Stimulated activated CD4-positive, alpha-beta T cell treated with anti-CD3 and anti-CD28 coated beads, Interleukin-2, amount 100 ng/mL, for 48 hours (primary cell): Measurements from ENCODE around the gene MBD2.
"Not testable (repeated sequence)": the region's sequence is repeated elsewhere in the genome, so short reads cannot be mapped to it uniquely, and the experiment has no call there.

Source experiments
- DNase-seq, 2 donors: peaks; one replicate each; pipeline ENCODE4 v3.0.0-alpha.2; 2020

Gene MBD2, protein sequence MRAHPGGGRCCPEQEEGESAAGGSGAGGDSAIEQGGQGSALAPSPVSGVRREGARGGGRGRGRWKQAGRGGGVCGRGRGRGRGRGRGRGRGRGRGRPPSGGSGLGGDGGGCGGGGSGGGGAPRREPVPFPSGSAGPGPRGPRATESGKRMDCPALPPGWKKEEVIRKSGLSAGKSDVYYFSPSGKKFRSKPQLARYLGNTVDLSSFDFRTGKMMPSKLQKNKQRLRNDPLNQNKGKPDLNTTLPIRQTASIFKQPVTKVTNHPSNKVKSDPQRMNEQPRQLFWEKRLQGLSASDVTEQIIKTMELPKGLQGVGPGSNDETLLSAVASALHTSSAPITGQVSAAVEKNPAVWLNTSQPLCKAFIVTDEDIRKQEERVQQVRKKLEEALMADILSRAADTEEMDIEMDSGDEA

DNA sequence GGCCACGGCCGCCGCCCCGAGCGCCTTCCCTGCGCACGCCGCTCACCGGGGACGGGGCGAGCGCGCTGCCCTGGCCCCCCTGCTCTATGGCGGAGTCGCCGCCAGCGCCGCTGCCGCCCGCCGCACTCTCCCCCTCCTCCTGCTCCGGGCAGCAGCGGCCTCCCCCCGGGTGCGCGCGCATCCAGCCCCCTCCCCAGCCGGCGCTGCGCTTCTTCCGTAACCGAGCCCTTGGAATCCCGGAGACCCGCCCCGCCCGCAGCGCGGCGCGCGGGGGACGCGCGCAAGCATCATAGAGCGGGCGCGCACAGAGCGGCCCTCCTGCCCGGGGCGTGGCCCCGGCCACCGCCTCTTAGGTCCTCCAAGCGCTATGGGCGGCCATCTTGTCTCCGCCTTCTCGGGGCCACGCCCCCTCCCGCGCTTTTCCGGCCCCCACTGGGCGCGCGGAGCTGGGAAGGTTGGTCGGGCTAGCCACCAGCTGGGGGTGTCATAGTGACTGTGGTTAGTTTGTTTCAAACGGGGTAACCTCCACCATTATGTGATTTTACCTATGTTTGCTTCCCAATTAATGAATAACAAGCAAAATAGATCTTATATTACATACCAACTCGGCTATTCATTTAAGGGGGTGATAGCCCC, at the start of gene MBD2:
Gene MBD2 (minus strand): TSS at position 291 of the 636 bp plus-strand sequence. CDS start 110 bp downstream, at position 181.
- peak; percentile 94 for DNase-seq

DNA sequence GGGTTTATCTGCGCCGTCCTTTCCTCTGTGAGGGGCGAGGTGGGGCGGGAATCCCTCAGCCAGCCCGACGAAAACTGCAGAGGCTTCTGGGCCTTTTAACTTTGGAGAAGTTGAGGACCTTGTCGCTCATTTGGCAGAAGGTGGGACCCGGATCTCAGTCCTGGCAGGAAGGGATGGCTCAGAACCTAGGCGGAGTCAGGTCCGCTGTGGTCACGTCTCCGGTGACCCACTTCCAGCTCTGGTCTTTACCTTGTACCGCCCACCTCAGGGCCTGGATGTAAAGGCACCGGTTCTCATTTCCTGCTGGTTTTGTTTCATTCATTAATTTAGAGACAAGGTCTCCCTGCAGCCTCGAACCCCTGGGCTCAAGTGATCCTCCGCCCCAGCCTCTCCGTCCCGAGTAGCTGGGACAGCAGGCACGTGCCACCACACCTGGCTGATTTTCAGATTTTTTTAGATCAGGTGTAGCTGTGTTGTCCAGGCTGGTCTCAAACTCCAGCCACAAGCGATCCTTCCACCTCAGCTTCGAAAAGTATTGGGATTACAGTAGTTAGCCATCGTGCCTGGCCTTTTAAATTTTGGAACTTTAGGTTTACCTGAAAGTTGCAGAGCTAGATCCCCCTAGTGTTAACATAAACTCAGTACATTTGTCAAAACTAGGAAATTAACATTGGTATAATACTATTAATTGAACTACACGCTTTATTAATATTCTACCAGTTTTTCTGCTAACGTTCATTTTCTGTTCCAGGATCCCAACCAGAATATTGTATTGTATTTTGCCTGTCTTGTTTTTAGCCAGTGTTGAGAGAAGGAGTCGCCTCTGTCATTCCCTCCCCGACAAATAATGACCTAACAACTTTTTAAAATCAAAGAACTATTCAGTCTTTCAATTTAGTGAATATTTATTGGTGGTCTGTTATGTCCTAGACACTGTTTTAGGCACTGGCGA, 45.7 kb upstream of the MBD2 start:
- DNase-seq: peak; percentile 45 to 50

DNA sequence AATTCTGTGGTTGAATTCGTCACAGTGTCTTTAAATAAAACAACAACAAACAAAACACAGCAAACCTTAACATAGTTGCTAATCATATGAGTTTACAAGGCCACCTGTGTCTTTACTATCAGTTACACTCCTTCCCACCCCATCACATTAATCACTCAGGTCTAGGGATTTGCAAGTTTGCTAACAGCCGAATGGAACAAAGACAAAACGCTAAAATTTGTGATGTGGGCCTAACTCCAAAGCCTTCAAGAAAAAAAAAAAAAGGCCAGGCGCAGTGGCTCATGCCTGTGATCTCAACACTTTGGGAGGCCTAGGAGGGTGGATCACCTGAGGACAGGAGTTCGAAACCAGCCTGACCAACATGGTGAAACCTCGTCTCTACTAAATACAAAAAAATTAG, 44.3 kb upstream of the MBD2 start:
- no peak for DNase-seq

DNA sequence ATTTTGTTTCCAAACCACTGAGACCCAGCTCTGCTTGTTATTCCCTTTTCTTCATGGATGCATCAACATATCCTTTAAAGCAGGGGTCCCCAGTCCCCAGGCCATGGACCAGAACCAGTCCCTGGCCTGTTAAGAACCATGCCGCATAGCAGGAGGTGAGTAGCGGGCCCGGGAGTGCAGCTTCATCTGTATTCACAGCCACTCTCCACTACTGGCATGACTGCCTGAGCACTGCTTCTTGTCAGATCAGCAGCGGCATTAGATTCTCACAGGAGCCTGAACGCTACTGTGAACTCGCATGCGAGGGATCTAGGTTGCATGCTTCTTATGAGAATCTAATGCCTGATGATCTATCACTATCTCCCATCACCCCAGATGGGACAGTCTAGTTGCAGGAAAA, 43.2 kb upstream of the MBD2 start:
- no peak for DNase-seq

DNA sequence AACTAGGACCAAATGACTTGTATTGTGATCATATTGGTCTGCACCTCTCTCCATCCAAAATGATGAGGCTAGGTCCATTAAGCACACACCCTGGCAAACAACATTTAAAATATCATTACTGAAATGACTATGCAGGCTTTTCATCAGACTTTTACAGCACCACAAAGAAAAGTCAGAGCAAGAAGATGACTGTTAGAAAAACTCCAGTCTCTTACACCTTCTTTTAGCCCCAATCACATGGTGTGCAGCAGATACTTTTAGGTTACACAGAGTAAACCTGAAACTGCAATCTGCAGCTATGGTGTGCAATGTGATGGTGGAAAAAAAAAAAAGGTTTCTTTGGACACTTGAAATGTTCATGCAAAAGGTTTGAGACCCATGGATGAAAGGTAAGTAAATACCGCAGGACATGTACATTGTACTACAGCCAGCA, 39.5 kb upstream of the MBD2 start:
- DNase-seq: no peak

DNA sequence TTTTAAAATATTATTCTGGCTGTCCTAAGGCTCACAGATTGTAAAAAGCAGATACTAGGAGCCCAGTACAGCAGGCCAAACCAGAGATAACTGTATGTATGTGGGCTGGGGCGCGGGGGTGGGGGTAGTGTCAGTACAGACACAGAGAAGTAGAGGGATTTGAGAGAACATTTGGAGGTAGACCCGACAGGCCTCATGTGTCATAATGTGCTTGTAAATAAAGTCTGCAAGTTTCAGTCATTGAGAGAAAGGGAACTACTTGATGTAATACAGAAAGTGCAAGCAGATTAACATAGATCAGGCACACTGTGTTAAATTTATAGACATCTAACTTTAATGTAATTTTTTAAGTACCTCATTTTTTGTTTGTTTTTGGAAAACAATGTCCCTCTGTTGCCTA, 37.4 kb upstream of the MBD2 start:
- peak; percentile 51 to 55 for DNase-seq

DNA sequence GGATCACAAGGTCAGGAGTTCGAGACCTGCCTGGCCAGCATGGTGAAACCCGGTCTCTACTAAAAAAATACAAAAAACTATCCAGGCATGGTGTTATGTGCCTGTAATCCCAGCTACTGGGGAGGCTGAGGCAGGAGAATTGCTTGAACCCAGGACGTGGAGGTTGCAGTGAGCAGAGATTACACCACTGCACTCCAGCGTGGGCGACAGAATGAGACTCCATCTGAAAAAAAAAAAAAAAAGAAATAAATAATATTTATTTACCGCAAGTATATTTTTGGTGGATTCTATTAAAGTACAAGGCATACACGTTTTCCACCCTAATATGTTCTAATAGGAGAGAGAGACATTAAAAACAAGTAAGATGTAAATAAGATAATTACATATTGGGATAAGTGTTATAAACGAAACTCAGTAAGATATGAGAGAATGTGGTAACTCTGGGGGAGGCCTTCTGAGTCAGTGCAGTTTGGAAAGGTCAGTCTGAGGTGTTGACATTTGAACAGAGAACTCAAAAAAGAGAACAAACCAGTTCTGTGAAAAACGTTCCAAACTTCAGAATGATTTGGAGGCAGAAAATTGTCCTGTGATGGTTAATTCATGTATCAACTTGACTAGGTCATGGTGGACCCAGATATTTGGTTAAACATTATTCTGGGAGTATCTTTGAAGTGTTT, 36.1 kb upstream of the MBD2 start:
- no peak for DNase-seq

DNA sequence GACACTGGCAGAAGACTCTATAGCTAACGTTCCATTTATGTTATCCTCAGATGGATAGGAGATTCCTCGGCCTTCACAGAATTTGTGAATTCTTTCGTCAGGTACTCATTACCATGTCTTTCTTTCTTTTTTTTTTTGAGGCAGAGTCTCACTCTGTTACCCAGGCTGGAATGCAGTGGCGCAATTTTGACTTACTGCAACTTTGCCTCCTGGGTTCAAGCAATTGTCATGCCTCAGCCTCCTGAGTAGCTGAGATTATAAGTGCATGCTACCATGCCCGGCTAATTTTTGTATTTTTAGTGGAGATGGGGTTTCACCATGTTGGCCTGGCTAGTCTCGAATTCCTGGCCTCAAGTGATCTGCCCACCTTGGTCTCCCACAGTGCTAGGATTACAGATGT, 33.3 kb upstream of the MBD2 start:
- not testable (repeated sequence) for DNase-seq

DNA sequence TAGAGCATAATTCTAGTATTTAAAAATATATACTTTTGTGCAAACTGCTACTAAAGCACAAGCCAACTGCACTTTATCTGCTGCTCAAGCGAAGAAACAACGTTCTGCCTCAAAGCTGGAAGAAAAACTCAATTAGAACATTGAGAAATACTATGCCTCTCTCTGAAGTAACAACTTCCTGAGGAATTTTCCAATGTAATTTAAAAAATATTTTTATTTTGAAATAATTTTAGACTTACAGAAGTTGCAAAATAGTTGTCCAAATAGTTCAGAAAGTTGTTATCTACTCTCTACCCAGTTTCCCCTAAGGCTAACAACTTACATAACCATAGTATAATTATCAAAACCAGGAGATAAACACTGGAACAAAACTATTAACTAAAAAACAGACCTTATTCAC, 32.5 kb upstream of the MBD2 start:
- no peak for DNase-seq

DNA sequence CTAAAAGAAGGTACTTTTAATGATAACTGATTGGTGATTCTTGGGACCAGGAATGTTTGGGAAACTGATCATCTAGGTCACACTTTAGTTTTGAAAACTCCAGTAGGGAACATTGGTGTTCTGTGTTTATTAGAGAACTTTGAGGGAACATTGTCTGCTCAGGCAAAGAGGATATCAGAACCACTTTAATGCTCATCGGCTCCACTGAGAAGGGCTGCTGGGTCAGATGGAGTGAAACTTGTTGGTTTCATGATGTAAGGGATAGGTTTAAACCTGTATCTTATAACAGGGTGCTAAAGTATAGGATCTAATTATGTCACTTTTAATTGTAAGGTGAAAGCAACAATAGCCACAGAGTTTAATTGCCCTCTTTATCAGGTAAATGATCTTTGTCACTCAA, 30.7 kb upstream of the MBD2 start:
- no peak for DNase-seq

DNA sequence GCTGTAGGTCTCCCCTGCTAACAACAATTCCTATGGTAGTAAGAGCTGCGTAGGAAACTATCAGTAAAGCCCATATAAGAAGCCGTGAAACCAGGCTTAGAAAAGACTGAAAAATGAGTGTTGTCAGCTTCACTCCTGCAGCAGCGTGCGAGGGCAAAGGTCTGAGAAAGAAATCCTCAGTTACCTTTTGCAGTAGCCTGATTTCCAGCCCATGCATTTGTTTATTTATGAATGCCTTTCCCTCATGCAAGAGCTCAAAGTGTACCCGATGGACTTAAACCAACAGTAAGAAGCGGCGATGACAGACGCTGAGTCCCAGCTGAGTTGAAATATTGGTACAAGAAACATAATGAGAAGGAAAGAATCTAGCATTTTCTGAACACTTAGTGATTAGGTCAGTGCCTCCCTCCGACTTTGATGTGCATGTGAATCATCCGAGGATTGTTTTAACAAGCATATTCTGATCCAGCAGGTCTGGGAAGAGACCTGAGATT, 29.8 kb upstream of the MBD2 start:
- no peak for DNase-seq

DNA sequence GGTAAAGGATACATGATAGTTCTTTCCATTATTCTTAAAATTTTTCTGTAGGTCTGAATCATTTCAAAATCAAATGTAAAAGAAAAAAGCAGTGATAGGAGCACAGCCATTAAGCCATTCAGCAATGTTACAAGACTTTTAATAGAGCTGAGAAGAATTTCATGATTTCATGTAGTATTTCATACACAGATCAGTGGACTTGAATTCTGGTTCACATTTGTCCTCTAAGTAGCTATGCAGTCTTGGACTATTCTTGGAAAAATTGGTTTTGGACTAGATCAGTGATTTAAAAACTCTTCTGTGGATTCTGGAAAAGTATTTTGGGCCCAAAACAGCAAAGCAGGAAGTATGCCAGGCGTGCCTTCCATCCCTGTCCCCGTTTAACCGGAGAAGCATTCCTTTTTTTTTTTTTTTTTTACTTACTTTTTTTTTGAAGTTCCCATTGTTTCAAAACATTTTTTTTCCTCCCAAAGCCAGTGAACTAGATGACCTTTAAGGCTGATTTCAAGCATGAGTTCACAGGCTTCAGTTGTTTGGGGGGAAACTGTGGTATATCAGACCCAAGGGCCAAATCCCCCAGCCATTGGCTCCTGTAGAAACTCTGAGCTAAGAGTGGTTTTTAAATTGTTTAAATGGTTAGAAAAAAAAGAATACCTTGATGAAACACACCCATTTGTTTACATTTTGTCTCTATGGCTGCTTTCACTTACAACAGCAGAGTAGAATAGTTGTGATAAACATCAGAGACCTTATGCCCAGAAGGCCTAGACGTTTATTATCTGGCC, 27.3 kb upstream of the MBD2 start:
- DNase-seq: no peak

DNA sequence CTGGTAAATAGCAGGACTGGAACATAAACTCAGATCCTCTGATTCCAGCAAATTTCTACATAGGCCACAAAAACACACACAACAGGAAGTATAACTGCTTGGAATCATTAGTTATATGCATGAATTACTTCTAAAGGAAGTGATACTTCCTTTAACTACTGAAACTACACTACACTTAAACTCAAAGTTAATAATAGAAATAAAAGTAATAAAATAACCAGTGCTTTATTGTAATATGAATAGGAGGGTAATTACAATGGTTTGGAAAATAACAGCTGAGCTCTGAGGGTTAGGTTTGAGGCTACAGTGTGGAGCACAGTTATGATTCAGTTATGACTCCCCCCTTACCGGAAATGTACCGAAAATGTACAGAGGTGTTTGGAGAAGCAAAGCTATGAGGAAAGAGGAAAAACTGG, 26.4 kb upstream of the MBD2 start:
- no peak for DNase-seq

DNA sequence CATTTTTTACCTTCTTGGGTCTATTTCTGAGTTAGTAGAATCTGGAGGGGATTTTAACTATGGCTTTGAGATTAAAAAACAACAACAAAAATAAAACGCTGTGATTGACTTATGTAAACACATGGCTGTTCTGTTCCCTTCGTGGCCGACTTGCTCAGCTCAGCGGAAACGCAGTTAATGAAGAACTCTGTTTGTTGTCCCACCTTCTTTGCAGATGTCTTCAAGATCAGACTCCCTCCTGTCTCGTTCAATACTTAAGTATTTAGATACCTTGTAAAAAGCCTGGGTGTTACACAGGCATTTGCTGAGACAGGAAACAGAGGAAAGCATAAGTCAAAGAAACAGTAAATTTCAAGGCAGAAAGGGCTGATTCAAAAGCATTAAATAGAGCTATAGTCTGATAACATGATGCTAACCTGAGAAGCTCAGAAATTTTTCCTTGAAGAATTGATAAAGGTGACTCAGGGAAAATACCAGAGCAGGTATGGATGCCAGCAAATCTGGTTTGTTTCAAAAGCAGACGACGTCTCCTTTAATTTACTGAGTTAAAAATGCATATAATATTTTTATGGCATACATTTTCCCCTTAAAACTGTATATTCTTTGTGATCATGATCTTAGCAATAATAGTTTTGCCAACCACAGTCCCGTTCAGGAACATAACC, 23.2 kb upstream of the MBD2 start:
- DNase-seq: no peak

DNA sequence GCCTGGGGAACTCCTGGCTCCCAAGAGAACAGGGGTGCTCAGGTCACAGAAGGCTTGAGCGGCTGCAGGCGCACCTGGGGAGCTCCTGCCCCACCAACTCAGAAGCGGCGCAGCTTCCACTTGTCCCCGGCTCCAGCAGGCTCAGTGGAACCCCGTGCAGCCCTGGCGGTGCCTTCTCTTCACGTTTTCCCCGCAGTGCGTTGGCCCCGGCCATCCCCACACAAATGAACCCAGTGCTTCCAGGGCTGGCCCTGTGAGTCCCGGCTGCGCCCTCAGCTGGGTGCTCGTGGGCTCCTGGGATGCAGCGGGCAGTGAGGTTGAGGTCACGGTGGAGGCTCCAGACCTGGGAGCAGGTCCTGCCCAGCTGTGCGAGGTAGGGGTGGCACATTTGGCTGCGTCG, 17.9 kb upstream of the MBD2 start:
- DNase-seq: no peak

DNA sequence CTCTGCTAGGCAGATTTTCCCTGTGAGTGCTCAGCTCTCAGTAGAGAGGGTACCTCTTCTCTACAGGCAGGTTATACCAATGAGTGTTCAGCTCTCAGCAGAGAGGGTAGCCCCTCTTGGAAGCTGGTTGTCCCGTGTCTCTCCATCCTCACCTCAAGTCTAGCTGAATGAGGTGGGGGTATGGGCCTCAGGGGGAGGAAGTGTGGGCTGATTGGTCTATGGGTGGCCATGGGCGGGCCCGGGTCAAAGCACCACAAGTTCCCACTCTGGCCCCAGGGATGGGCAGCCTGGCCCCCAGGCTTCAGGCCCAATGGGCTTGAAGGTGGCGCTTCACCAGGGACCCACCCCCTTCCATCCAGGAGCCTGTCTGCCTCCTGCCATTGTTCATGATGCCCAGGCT, 17.0 kb upstream of the MBD2 start:
- no peak for DNase-seq

DNA sequence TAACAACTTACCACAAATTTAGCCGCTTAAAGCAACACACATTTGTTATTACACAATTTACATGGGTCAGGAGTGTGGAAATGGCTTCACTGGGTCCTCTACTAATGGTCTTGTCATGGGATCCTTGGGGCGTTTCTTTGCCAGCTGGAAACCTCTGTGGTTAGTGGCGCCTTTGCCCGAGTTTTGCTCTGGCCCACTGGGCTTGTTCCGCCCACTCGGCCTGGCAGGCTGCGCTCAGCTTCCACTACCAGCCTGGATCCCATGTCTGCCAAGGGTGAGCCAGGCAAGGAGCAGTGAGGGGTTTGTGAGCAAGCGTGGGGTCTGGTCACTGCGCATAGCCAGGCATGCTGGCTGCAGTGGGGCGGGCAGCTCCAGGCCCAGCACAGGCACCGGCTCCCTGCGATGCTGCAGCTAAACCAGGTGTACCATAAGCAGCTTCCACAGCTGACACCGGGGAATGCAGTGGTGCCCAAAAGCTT, 16.2 kb upstream of the MBD2 start:
- no peak for DNase-seq

DNA sequence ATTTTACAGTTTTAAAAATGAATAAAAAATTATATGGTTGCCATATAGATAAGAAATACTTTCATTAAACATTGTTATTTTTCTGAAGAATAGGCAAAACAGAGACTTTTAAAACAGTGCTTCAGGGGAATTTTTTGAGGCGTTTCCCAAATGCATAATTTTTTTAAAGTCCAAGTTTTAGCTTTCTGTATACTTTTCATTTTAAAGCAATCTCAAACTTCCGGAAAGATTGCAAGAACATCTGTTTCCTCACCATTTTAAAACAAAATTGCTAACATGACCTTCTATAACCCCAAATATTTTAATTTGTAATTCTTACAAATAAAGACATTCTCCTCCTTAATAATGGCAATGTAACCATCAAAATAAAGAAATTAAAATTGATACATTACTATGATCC, 15.1 kb upstream of the MBD2 start:
- no peak for DNase-seq

DNA sequence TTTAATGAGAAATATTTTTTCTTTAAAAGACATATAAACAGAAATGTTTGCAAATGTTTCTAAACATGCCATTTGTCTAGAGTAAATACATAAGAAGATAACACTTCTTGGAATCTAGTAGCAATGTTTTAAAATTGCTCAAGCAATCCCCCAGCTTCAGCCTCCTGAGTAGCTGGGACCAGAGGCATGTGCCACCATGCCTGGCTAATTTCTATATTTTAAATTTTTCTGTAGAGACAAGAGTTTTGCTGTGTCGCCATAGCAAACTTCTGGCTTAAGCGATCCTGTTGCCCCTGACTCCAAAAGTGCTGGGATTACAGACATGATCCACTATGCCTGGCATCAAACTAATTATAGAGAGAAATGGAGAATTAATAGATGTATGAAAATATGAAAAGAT, 14.6 kb upstream of the MBD2 start:
- DNase-seq: no peak

DNA sequence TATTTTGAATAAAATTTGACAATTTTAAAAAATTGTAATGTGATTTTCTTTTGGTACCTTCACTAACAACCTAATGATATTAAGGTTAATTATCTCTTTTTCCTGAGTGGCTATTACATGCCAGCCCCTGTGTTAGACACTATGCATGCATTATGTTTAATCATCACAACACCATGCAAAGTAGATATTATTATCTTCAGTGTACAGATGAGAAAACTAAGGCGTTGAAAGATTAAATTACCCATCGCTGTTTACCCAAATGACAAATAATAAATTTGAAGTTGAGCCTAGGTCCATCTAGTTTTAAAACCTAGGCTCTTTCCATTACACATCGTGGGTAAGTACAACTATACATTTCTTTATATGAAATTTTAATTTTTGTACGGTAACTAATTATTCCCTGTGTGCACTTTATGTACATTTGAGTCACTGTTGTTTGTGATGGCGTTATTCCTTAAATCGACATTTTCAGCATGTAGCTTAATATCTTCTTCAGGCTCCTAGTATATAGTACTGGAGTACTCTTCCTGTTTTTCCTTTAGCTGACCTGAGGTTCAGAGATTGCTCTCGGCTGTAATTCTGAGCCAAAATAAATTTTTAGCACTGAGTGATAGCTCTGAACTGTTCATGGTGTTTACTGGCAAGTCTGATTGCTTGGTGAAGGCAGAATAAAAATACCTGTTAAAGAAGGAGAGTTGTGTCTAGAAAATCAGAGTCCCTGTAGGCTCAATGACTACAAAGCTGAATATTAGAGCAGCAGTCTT, 13.9 kb upstream of the MBD2 start:
- no peak for DNase-seq
